ENCODE measurements around the gene CPNE2.
A peak's percentile ranks its signal among the peaks of the same experiment; 100 is the strongest.
"Not testable (repeated sequence)": the region's sequence is repeated elsewhere in the genome, so short reads cannot be mapped to it uniquely, and the experiment has no call there.

CPNE2 gene

GRCh38 chr16:57179215-57179828 lies 86.9 kb downstream of the CPNE2 start:
- DNase-seq = no peak

DNA sequence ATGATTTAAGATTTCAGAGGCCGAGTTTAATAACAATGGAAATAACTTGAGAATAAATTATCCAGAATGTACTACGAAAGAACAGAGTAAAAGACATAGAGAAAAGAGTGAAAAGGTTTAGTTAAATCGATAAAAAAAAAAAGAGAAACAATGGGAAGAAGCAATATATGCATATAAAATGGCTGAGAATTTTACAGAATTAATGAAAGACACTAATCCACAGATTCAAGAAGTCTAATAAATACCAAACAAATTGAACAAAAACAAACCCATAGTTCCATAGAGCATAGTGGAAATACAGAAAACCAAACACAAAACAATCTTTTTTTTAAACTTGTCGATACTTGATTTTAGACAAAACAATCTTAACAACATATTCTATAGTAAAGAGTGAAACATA lies 91.7 kb downstream of the CPNE2 start:
- DNase-seq = no peak

DNA sequence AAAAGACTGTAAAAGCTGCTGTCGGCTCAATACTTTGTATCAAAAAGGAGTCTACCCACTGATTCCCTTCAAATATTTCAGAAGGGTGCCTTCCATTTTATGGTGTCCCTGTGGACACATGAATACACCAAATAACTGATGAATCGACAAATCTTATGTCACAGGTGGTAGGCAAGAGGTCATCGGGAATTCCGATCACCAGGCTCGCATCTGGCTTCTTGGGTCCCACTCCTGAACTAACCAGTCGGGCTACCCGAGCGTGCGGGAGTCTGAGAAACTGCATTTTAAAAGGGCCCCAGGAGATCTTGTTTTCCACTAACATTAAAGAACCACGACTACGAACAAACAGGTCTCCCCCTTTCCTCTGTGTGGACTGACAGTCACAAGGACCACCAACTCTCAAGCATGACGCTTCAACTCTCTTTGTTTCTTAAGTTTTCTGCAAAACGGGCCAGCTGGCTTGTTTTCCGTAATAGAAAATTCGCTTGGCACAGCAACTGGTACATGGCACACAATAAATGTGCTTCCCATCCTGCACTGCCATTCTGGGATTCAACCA lies 92.6 kb downstream of the CPNE2 start:
- DNase-seq = no peak

GRCh38 chr16:57185446-57185944 lies 93.1 kb downstream of the CPNE2 start:
- no peak for DNase-seq

GRCh38 chr16:57185945-57186871 lies 93.8 kb downstream of the CPNE2 start, which contains the start of the genes PSME3IP1 and RSPRY1:
Gene PSME3IP1 (minus strand): TSS chr16:57186039. CDS start chr16:57173854, 12,185 bp downstream.
Gene RSPRY1 (plus strand): TSS chr16:57186329. CDS start chr16:57204659, 18,330 bp downstream.
- DNase-seq = peak; percentile 96

GRCh38 chr16:57186872-57187854 lies 94.8 kb downstream of the CPNE2 start:
- DNase-seq = no peak

DNA sequence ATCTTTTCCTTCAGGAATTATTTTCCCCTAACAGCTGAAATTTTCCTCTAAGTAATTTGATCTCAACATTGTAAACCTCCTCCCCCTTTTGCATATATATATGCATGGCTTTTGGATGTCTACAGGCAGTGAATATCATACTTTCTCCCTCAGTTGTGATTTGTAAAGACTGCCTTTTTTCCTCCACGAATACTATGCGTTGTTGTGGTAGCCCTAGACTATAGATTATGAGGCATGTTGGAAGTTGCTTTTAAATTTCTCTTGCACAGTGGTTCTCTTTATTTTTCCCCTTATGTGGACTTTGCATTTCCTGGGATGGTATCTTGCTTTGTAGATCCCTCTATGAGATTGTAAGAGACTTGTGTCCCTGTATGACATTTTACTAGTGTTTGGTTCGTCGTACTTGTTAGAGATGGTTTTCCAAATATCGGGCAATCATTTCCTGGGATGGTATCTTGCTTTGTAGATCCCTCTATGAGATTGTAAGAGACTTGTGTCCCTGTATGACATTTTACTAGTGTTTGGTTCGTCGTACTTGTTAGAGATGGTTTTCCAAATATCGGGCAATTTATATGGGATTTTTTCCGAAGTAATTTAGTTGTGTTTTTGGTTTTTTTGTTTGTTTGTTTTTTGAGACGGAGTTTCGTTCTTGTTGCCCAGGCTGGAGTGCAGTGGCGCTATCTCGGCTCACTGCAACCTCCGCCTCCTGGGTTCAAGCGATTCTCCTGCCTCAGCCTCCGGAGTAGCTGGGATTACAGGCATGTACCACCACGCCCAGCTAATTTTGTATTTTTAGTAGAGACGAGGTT lies 95.7 kb downstream of the CPNE2 start:
- DNase-seq = not testable (repeated sequence)

DNA sequence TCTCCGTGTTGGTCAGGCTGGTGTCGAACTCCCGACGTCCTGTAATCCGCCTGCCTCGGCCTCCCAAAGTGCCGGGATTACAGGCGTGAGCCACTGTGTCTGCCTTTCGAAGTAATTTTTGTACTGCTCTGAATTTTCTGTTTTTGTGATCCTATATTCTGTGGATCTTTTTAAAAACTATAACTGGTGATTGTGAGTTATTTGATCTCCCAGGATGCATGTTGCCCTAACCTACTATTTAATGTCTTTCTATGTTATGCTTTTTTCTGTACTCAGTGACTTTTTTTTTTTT lies 96.3 kb downstream of the CPNE2 start:
- no peak for DNase-seq

DNA sequence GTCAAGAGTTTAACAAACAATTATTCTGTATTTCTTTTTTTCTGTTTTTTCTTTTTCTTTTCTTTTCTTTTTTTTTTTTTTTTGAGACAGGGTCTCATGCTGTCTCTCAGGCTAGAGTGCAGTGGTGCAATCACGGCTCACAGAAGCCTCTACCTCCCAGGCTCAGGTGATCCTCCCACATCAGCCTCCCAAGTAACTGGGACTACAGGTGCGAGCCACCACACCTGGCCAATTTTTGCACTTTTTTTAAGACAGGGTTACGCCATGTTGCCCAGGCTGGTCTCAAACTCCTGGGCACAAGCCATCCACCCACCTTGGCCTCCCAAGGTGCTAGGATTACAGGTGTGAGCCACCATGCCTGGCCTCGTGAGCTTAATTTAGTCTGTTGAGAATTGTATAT lies 97.1 kb downstream of the CPNE2 start:
- DNase-seq = not testable (repeated sequence)

- no peak for DNase-seq
Measured at GRCh38 chr16:57190136-57190535, 97.8 kb downstream of the CPNE2 start.

DNA sequence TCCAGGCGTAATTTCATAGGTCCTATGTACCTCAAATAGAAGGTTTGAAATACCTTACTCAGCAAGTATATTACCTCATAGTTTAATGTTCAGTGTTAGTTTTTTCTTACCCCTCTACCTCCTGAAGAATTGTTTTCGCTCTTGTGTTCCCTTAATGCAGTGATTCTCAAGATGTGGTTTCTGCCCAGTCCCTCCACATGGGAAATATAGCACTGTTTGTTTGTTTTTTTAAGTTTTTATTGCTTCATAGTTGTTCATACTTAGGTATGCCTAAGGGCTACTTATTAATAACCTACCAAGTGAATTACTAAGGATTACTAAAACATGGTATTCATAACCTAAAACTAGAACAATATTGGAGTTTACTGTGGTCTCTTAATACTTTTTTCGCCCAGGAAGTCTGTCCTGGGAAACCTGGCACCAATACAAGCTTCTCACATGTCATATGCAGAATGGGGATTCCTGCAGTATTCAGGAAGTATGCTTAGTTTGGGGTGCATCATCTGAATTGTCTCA lies 98.7 kb downstream of the CPNE2 start:
- no peak for DNase-seq

DNA sequence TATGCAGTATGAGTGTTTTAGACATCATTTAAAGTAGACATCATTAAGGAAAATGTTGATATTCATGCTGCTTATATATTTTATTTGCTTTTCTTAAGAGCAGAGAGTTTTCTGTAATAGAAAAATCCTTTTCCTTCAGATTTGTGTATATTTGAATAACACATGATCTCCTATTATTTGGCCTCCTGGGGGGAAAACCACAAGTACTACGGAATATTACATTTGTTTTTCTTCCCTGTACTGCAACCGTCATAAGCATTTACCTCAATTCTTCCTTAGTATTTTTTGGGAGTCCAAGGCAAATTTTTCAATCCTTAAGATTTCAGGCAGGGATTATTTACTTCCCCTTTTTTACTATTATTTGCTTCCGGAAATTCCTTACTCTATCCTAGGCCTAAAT lies 99.8 kb downstream of the CPNE2 start:
- DNase-seq = no peak

GRCh38 chr16:57192720-57193486 lies 100.5 kb downstream of the CPNE2 start:
- DNase-seq = no peak

DNA sequence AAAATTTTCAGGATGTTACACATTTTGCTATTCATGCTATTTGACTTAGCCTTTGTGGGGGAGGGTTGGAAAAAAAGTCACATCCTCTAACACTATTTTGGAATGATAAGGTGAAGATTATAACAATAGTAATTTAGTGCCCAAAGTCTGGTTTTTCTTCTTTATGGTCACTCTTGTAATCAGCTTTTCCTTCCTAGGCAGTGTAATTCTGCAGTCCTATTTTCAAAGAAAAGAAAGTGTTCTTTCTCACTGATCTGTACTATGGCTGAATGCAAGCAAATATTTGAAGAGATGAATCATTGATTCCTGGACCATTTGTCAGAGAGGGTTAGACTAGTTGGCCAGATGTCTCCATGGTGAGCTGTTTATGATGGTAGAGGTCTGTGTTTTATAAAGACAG lies 102.1 kb downstream of the CPNE2 start:
- peak; percentile 79 for DNase-seq

- no peak for DNase-seq
Measured at GRCh38 chr16:57196286-57196685, 103.9 kb downstream of the CPNE2 start.

DNA sequence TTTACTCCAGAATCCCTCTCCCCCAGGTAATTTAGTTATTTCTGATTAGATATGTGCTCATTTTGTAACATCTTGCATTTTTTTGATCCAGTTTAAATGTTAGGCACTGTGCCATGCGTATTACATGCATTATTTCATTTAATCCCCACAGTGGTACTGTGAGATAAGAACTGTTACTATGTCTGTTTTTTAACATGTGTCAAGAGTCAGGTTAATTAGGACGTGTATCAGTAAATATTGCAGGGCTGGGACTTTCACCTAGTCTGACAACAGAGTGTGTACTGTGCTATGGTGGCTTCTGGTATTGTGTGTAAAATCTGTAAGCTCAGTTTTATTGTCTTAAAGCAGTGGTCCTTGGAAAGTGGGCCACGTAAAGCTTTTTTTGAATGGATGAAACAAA lies 104.4 kb downstream of the CPNE2 start:
- no peak for DNase-seq

Measured in SHP77 treated with DMSO at 0.1 percent for 48 hours (cell line).